IMR-90 (cell line): Measurements from ENCODE around the gene KAT6B. TPM values are rescaled to one million over a fixed set of nuclear protein-coding genes. Genes with fewer than 3 reads are reported as not detected.

ENCODE experiments used
- ATAC-seq: fragments of 200-7000 bp; cut with Tn5 transposase; 2 replicates; pipeline ENCODE4 v1.9.1; 2020; ENCODE audit warnings: low read depth, mild to moderate bottlenecking, moderate library complexity
- BruUV-seq: library from RNA; stranded (reverse); fragments of 400-500 nt; replicated peaks from 2 replicates; lab custom pipeline; 2021; lab: Mats Ljungman, UMichigan
- CTCF ChIA-PET: fragments of 300-600 bp; formaldehyde crosslinking; extraction: SDS; loops from one replicate; lab custom pipeline; 2021; ENCODE audit warnings: antibody characterized with exemption; lab: Yijun Ruan, JAX
- POLR2A ChIA-PET: fragments of 300-600 bp; sonication (Branson Sonifier 250); formaldehyde crosslinking; loops from one replicate; lab custom pipeline; 2022; ENCODE audit warnings: antibody characterized with exemption; ENCODE audit not compliant: unreplicated experiment; lab: Charles Lee
- DNase-seq: peaks from one replicate; pipeline ENCODE4 v3.0.0; 2013
- H2AFZ ChIP-seq: replicated peaks from 2 replicates; pipeline ENCODE3; 2013; ENCODE audit warnings: low read length, mild to moderate bottlenecking; ENCODE audit not compliant: poor library complexity
- H2AK5ac ChIP-seq: 2 replicates; pipeline ENCODE4 v1.6.1; 2013; ENCODE audit warnings: low read depth, low read length, inconsistent platforms
- H2AK9ac ChIP-seq: replicated peaks from 2 replicates; pipeline ENCODE3; 2013; ENCODE audit warnings: mild to moderate bottlenecking, low read depth, low read length, moderate library complexity; ENCODE audit not compliant: poor library complexity
- H2BK120ac ChIP-seq: 2 replicates; pipeline ENCODE4 v1.6.1; 2013; ENCODE audit warnings: low read depth, low read length, inconsistent platforms
- H2BK15ac ChIP-seq: 3 replicates; pipeline ENCODE4 v1.6.1; 2013; ENCODE audit warnings: low read depth, low read length, inconsistent platforms
- H2BK20ac ChIP-seq: 2 replicates; pipeline ENCODE4 v1.6.1; 2013; ENCODE audit warnings: low read depth, mild to moderate bottlenecking, inconsistent platforms, low read length, moderate library complexity
- H2BK5ac ChIP-seq: 2 replicates; pipeline ENCODE4 v1.6.1; 2013; ENCODE audit warnings: mild to moderate bottlenecking, low read depth, low read length, inconsistent platforms; ENCODE audit not compliant: poor library complexity, severe bottlenecking
- H3K14ac ChIP-seq: replicated peaks from 2 replicates; pipeline ENCODE4 v1.6.1; 2013; ENCODE audit warnings: low read depth, low read length, inconsistent platforms
- H3K18ac ChIP-seq: 2 replicates; pipeline ENCODE4 v1.6.1; 2013; ENCODE audit warnings: low read depth, low read length, control low read depth
- H3K23ac ChIP-seq: 2 replicates; pipeline ENCODE4 v1.6.1; 2013; ENCODE audit warnings: low read depth, low read length, inconsistent platforms
- H3K27ac ChIP-seq: 2 replicates; pipeline ENCODE4 v1.5.1; 2013; ENCODE audit warnings: mild to moderate bottlenecking, control low read depth, low read length; ENCODE audit not compliant: insufficient read depth
- H3K27me3 ChIP-seq: 2 replicates; pipeline ENCODE4 v1.6.1; 2013; ENCODE audit warnings: low read length; ENCODE audit not compliant: control insufficient read depth, insufficient read depth
- H3K36me3 ChIP-seq: 2 replicates; pipeline ENCODE4 v1.6.1; 2013; ENCODE audit warnings: low read length, mixed read lengths; ENCODE audit not compliant: control insufficient read depth, insufficient read depth
- H3K4ac ChIP-seq: 2 replicates; pipeline ENCODE4 v1.6.1; 2013; ENCODE audit warnings: low read depth, low read length, inconsistent platforms
- H3K4me1 ChIP-seq: 2 replicates; pipeline ENCODE4 v1.6.1; 2013; ENCODE audit warnings: low read length, mixed read lengths; ENCODE audit not compliant: control insufficient read depth, insufficient read depth
- H3K4me2 ChIP-seq: 2 replicates; pipeline ENCODE4 v1.6.1; 2013; ENCODE audit warnings: low read depth, mild to moderate bottlenecking, control low read depth, low read length, moderate library complexity
- H3K4me3 ChIP-seq: 2 replicates; pipeline ENCODE4 v1.5.1; 2013; ENCODE audit warnings: low read depth, mild to moderate bottlenecking, control low read depth, low read length, moderate library complexity; ENCODE audit not compliant: insufficient read depth
- H3K56ac ChIP-seq: 2 replicates; pipeline ENCODE4 v1.6.1; 2013; ENCODE audit warnings: low read length, inconsistent platforms; ENCODE audit not compliant: insufficient read depth; ENCODE audit errors: extremely low read depth
- H3K79me1 ChIP-seq, 2 experiments: 2 replicates each; pipeline ENCODE4 v1.6.1; 2013; ENCODE audit warnings: low read length in 2 of 2, inconsistent platforms in 1 of 2, low read depth in 1 of 2
- H3K9ac ChIP-seq: 2 replicates; pipeline ENCODE4 v1.6.1; 2013; ENCODE audit warnings: low read depth, low read length, control low read depth
- H3K9me1 ChIP-seq: 2 replicates; pipeline ENCODE4 v1.6.1; 2013; ENCODE audit warnings: low read length, inconsistent platforms; ENCODE audit not compliant: insufficient read depth
- H3K9me3 ChIP-seq: 2 replicates; pipeline ENCODE4 v1.6.1; 2013; ENCODE audit warnings: low read length; ENCODE audit not compliant: control insufficient read depth, insufficient read depth
- H4K20me1 ChIP-seq: 2 replicates; pipeline ENCODE4 v1.6.1; 2013; ENCODE audit warnings: low read length, inconsistent platforms; ENCODE audit not compliant: insufficient read depth
- H4K5ac ChIP-seq: 2 replicates; pipeline ENCODE4 v1.6.1; 2013; ENCODE audit warnings: mild to moderate bottlenecking, low read depth, low read length, control low read depth
- H4K8ac ChIP-seq, 2 experiments: 2 replicates each; pipeline ENCODE4 v1.6.1; 2013; ENCODE audit warnings: low read depth in 2 of 2, low read length in 2 of 2, control low read depth in 1 of 2, inconsistent platforms in 1 of 2
- H4K91ac ChIP-seq: 2 replicates; pipeline ENCODE4 v1.6.1; 2013; ENCODE audit warnings: low read depth, low read length, inconsistent platforms; ENCODE audit not compliant: insufficient read depth
- NFE2L2 ChIP-seq: fragments of 150-350 bp; IDR thresholded peaks from 2 replicates; pipeline ENCODE4 v1.6.1; 2016; ENCODE audit warnings: low read depth, mild to moderate bottlenecking, low read length
- RAD21 ChIP-seq: IDR thresholded peaks from 2 replicates; pipeline ENCODE4 v1.6.1; 2012; ENCODE audit warnings: low read length, improper control_type of control experiment
- RCOR1 ChIP-seq: IDR thresholded peaks from 2 replicates; pipeline ENCODE4 v1.6.1; 2012; ENCODE audit warnings: mild to moderate bottlenecking, low read length, improper control_type of control experiment; ENCODE audit not compliant: insufficient replicate concordance
- RFX5 ChIP-seq: IDR thresholded peaks from 2 replicates; pipeline ENCODE4 v1.8.0; 2012; ENCODE audit warnings: low read depth, mild to moderate bottlenecking, low read length, moderate library complexity
- USF2 ChIP-seq: fragments of 150-350 bp; IDR thresholded peaks from 2 replicates; pipeline ENCODE4 v1.6.1; 2017; ENCODE audit warnings: mild to moderate bottlenecking, antibody characterized with exemption, low read length, low read depth
- WGBS, 2 experiments: methylation state at CpG; one replicate each; pipeline versions ENCODE4 v1.1.5 to v1.1.7; 2013; ENCODE audit warnings: missing lambda C conversion rate in 2 of 2; ENCODE audit not compliant: insufficient read length in 1 of 2; ENCODE audit errors: extremely low coverage in 2 of 2; 5-methylcytosine and 5-hydroxymethylcytosine counted together
- dilution Hi-C: fragments of 300-500 bp; cut with HindIII; formaldehyde crosslinking; loops from one replicate; pipeline ENCODE4 v1.14.3; 2018; ENCODE audit warnings: low sequenced_read_pairs; ENCODE audit not compliant: unreplicated experiment
- in situ Hi-C: fragments of 300-500 bp; cut with MboI; formaldehyde crosslinking; loops from 3 replicates; pipeline ENCODE4 v1.14.3; 2019; ENCODE audit warnings: low sequenced_read_pairs, inconsistent platforms, mixed read lengths
- intact Hi-C: fragments of 100-400 bp; cut with micrococcal nuclease; formaldehyde crosslinking; loops from 2 replicates; pipeline ENCODE4 v1.10.0; 2022
- polyA plus RNA-seq, 3 experiments: library from polyadenylated mRNA; depleted of rRNA; stranded (reverse); fragments of >200 nt; gene quantifications; 2 replicates each; pipeline ENCODE4 v1.2.3, GENCODE V29; 2012; ENCODE audit warnings: low replicate concordance in 1 of 3
- total RNA-seq: library from RNA; depleted of rRNA; stranded (reverse); fragments of >200 nt; gene quantifications from 2 replicates; pipeline ENCODE4 v1.2.3, GENCODE V29; 2012

Gene KAT6B
- total and polyA plus RNA-seq, 2 of the 4 experiments (the other 2 are of a cell fraction): 8.8 to 28.1 TPM

- H3K9me1 ChIP-seq: 0 out of 2 replicates have a peak, but pooled peaks cover 2% of the 10 kb centered on the region
- H2AFZ ChIP-seq: no peak overlapping the region
- H2BK20ac ChIP-seq: no peak overlapping the region
- no peak overlapping the region for H3K9ac ChIP-seq
- ATAC-seq (no peak), DNase-seq (no peak)
- H3K9me3 ChIP-seq: no peaks in the 10 kb centered on the region
- no peak overlapping the region for H4K91ac ChIP-seq
- ChIA-PET CTCF (no interaction called here), POLR2A (no interaction called here)
- no peak overlapping the region for H4K5ac ChIP-seq
- intact Hi-C loops: no loop called here
- peaks cover 22% of the 10 kb centered on the region for H3K36me3 ChIP-seq
- no peak overlapping the region for H2AK5ac ChIP-seq
- dilution Hi-C loops: no loop called here
- BruUV-seq: no TSS peak
- WGBS, 2 experiments: 100% methylated on average over 1 of the region's 2 CpGs; no CpG with 5 or more reads in 1 of the 2 experiments
- no peak overlapping the region for H2BK15ac ChIP-seq
- no peaks in the 10 kb centered on the region for H4K20me1 ChIP-seq
- no peak overlapping the region for H3K4me3 ChIP-seq
- no peak overlapping the region for H3K4ac ChIP-seq
- H3K14ac ChIP-seq: no peak overlapping the region
- H3K27me3 ChIP-seq: no peaks in the 10 kb centered on the region
- no peak overlapping the region for H2BK5ac ChIP-seq
- no peak overlapping the region for H3K4me2 ChIP-seq
- H2BK120ac ChIP-seq: no peak overlapping the region
- peaks cover 3% of the 10 kb centered on the region; the same call in 1 of the 2 replicates for H3K4me1 ChIP-seq
- no peak overlapping the region for H2AK9ac ChIP-seq
- no peak overlapping the region for H3K23ac ChIP-seq
- H3K56ac ChIP-seq: no peak overlapping the region
- peaks cover 7 to 14% of the 10 kb centered on the region in 2 experiments; a peak in 1 of 4 replicates for H3K79me1 ChIP-seq
- H4K8ac ChIP-seq: no peak overlapping the region
- in situ Hi-C loops: no loop called here
- H3K18ac ChIP-seq: no peak overlapping the region
- no peak for TF ChIP-seq NFE2L2
- no peak for TF ChIP-seq RAD21
- no peak for TF ChIP-seq USF2
- no peak for TF ChIP-seq RCOR1
- no peak for TF ChIP-seq RFX5
- no peak overlapping the region for H3K27ac ChIP-seq
Observed at GRCh38 chr10:74982634-74982982, 156.2 kb downstream of the KAT6B start.
